Epithelial cell of esophagus (primary cell): ENCODE results near the gene OR8U1.
"Not testable (repeated sequence)": the region's sequence is repeated elsewhere in the genome, so short reads cannot be mapped to it uniquely, and the experiment has no call there.

Experiments
- DNase-seq: peaks from one replicate; pipeline ENCODE4 v3.0.0; 2010; ENCODE audit warnings: low read depth
- H3K4me3 ChIP-seq: 2 replicates; pipeline ENCODE4 v1.5.1; 2011; ENCODE audit warnings: mild to moderate bottlenecking, low read length, control low read depth
- TF ChIP-seq, protein P1 (sequence below): IDR thresholded peaks from 2 replicates; pipeline ENCODE4 v1.5.1; 2011; ENCODE audit warnings: low read depth, mild to moderate bottlenecking, low read length, control low read depth, inconsistent platforms; ENCODE audit not compliant: insufficient read depth; ENCODE audit errors: missing control alignments

The OR8U1 gene

DNA sequence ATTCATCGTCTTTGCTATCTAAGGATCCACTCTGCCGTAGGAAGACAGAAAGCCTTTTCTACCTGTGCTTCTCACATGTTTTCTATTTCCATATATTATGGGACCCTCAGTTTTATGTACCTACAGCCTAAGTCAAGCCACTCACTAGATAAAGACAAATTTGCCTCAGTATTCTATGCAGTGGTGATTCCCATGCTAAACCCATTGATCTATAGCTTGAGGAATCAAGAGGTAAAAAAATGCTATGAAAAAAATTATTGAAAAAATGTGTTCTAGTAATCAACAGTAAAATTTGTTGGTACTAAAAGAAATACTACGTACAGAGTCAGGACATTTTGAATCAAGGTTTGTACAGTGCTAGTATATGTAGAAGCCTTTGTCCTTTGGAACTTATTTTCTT lies 19.0 kb downstream of the OR8U1 start:
- no peak for DNase-seq
- TF ChIP-seq, protein P1, sequence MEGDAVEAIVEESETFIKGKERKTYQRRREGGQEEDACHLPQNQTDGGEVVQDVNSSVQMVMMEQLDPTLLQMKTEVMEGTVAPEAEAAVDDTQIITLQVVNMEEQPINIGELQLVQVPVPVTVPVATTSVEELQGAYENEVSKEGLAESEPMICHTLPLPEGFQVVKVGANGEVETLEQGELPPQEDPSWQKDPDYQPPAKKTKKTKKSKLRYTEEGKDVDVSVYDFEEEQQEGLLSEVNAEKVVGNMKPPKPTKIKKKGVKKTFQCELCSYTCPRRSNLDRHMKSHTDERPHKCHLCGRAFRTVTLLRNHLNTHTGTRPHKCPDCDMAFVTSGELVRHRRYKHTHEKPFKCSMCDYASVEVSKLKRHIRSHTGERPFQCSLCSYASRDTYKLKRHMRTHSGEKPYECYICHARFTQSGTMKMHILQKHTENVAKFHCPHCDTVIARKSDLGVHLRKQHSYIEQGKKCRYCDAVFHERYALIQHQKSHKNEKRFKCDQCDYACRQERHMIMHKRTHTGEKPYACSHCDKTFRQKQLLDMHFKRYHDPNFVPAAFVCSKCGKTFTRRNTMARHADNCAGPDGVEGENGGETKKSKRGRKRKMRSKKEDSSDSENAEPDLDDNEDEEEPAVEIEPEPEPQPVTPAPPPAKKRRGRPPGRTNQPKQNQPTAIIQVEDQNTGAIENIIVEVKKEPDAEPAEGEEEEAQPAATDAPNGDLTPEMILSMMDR = no peak
- H3K4me3 ChIP-seq = no peak overlapping the region

DNA sequence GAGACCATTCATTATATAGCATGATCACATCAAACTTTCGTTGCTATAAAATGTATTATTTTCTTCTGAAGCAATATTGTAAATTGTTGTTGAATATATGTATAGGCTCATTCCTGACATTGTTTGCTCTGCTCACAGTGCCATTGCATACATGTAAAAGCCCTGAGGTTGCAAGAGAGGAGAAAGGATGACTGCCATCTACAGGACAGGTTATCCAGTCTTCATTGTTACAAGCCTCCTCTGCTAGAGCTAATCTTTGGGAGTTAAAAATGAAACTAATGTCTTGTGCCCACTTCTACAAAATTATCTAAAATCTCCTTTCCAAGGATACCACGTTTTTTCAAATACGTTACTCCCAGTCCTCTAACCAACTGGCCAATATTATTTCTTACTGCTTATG lies 20.6 kb downstream of the OR8U1 start:
- DNase-seq = peak; percentile 1
- no peak overlapping the region for H3K4me3 ChIP-seq
- TF ChIP-seq, protein P1 = no peak

DNA sequence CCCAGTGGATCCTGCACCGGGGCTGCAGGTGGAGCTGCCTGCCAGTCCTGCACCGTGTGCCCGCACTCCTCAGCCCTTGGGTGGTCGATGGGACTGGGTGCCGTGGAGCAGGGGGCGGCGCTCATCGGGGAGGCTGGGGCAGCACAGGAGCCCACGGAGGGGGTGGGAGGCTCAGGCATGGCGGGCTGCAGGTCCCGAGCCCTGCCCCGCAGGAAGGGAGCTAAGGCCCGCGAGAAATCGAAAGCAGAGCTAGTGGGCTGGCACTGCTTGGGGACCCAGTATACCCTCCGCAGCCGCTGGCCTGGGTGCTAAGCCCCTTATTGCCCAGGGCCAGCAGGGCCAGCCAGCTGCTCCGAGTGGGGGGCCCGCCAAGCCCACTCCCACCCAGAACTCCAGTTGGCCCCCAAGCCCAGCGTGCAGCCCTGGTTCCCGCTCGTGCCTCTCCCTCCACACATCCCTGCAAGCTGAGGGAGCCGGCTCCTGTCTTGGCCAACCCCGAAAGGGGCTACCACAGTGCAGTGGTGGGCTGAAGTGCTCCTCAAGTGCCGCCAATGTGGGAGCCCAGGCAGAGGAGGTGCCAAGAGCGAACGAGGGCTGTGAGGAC lies 26.5 kb downstream of the OR8U1 start:
- not testable (repeated sequence) for DNase-seq, H3K4me3 ChIP-seq

DNA sequence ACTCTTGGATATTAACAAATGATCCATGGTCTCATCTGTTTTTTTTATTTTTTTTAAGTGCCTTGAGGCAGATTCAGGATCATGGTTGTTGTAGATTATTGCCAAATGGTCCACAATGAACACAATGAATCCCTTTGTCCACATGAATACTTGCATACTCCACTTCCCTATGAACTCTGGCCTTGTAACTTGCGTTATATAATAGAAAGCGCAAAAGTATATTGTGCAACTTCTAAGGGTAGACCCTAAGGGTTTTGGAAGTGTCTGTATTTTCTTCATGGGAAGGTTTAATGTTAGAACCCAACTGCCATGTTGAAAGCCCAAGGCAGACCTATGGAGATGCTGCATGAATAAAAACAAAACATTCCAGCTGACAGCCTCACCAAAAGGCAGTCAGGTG lies 29.0 kb downstream of the OR8U1 start:
- H3K4me3 ChIP-seq = no peak overlapping the region
- DNase-seq = no peak
- TF ChIP-seq, protein P1 = no peak

DNA sequence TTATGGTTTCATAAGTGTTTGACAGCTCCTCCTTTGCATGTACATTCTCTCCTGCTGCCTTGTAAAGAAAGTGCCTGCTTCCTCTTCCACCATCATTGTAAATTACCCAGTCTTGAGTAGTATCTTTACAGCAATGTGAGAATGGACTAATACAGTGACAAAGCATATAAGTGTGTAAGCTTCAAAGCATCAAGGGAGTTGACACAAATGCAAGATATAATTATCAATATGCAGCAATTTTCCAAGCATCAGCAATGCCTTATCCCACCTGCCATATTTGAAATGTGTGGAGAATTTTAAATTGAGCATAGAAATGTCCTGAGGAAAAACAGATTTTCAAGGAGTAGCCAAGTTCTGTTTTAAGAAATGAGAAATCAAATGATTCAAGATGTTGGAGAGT lies 35.4 kb downstream of the OR8U1 start:
- no peak overlapping the region for H3K4me3 ChIP-seq
- TF ChIP-seq, protein P1 = no peak
- DNase-seq = no peak

DNA sequence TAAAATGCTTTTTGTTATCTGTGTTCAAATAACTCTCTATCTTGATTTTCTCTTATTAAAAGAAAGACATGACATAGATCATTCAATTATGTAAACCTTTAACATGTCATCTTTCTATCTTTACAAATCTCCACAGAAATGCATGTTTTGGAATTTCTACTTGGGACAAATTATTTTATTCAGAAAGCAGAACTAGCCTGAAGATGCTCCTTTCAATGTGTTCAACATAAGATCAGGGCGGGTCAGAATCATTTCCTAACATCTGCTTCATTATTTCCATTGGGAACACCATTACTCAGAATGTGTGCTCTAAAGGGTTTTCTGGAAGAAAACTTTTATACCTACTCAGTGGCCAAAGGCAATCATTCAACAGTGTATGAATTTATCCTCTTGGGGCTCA lies 37.0 kb downstream of the OR8U1 start, which contains the start of gene OR5AL1:
Gene OR5AL1 (plus strand): TSS at position 301 of the 400 bp plus-strand sequence.
- DNase-seq = no peak
- H3K4me3 ChIP-seq = no peak within 1 kb of the TSS
- TF ChIP-seq, protein P1 = no peak
